ENCODE data around the gene ATP11A.

DNA sequence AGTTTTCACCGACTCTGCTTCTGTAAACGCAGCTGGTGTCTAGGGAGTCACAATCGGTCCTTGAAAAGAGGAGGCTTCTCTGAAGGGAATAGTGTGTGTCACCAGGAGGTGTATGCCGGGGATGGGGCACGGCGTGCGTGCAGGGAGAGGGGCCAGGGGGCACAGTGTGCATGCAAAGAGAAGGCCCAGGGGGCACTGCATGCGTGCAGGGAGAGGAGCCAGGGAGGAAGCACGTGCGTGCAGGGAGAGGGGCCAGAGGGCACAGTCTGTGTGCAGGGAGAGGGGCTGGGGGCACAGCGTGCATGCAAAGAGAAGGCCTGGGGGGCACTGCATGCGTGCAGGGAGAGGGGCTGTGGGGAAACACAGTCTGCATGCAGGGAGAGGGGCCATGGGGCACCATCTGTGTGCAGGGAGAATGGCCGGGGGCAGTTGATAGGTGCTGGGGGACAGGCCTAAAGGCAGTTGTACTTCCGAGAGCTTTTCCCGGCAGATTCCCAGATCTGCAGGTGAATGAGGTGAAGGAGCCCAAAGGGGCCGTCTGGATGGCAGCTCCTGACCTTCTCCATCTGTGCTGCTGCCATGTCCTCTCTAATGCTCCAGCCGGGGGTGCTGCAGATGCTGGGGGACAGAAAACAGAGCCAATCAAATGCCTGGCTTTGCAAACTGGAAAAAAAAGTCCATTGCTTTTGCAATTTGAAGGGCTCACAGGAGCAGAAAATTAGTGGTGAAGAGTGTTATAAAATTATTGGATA lies 36.4 kb downstream of the ATP11A start:
- TF ChIP-seq ZBED1 (IDR thresholded peaks at IDR 0.05) = no peak
- TF ChIP-seq LEF1 (IDR thresholded peaks at IDR 0.05) = no peak
- no peak for TF ChIP-seq CREM (IDR thresholded peaks at IDR 0.05; ENCODE audit: low read depth)
- TF ChIP-seq, protein P1, sequence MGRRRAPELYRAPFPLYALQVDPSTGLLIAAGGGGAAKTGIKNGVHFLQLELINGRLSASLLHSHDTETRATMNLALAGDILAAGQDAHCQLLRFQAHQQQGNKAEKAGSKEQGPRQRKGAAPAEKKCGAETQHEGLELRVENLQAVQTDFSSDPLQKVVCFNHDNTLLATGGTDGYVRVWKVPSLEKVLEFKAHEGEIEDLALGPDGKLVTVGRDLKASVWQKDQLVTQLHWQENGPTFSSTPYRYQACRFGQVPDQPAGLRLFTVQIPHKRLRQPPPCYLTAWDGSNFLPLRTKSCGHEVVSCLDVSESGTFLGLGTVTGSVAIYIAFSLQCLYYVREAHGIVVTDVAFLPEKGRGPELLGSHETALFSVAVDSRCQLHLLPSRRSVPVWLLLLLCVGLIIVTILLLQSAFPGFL (CRISPR knock-in tag; IDR thresholded peaks at IDR 0.05) = no peak
- TF ChIP-seq ZNF407 (IDR thresholded peaks at IDR 0.05; ENCODE audit: low read depth) = no peak
- TF ChIP-seq, protein P2, sequence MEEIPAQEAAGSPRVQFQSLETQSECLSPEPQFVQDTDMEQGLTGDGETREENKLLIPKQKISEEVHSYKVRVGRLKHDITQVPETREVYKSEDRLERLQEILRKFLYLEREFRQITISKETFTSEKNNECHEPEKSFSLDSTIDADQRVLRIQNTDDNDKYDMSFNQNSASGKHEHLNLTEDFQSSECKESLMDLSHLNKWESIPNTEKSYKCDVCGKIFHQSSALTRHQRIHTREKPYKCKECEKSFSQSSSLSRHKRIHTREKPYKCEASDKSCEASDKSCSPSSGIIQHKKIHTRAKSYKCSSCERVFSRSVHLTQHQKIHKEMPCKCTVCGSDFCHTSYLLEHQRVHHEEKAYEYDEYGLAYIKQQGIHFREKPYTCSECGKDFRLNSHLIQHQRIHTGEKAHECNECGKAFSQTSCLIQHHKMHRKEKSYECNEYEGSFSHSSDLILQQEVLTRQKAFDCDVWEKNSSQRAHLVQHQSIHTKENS (CRISPR knock-in tag; IDR thresholded peaks at IDR 0.05) = no peak
- no peak for TF ChIP-seq TAF1 (IDR thresholded peaks at IDR 0.05; ENCODE audit: control insufficient read depth, extremely low read depth, insufficient read depth, low read length, severe bottlenecking)
- TF ChIP-seq SP1 (CRISPR knock-in tag; IDR thresholded peaks at IDR 0.05) = no peak
- no peak for TF ChIP-seq MED1 (CRISPR knock-in tag; IDR thresholded peaks at IDR 0.05; ENCODE audit: borderline replicate concordance)
- no peak for TF ChIP-seq USF2 (CRISPR knock-in tag; IDR thresholded peaks at IDR 0.05)
- TF ChIP-seq DPF2 (IDR thresholded peaks at IDR 0.05) = no peak
- TF ChIP-seq, protein P3, sequence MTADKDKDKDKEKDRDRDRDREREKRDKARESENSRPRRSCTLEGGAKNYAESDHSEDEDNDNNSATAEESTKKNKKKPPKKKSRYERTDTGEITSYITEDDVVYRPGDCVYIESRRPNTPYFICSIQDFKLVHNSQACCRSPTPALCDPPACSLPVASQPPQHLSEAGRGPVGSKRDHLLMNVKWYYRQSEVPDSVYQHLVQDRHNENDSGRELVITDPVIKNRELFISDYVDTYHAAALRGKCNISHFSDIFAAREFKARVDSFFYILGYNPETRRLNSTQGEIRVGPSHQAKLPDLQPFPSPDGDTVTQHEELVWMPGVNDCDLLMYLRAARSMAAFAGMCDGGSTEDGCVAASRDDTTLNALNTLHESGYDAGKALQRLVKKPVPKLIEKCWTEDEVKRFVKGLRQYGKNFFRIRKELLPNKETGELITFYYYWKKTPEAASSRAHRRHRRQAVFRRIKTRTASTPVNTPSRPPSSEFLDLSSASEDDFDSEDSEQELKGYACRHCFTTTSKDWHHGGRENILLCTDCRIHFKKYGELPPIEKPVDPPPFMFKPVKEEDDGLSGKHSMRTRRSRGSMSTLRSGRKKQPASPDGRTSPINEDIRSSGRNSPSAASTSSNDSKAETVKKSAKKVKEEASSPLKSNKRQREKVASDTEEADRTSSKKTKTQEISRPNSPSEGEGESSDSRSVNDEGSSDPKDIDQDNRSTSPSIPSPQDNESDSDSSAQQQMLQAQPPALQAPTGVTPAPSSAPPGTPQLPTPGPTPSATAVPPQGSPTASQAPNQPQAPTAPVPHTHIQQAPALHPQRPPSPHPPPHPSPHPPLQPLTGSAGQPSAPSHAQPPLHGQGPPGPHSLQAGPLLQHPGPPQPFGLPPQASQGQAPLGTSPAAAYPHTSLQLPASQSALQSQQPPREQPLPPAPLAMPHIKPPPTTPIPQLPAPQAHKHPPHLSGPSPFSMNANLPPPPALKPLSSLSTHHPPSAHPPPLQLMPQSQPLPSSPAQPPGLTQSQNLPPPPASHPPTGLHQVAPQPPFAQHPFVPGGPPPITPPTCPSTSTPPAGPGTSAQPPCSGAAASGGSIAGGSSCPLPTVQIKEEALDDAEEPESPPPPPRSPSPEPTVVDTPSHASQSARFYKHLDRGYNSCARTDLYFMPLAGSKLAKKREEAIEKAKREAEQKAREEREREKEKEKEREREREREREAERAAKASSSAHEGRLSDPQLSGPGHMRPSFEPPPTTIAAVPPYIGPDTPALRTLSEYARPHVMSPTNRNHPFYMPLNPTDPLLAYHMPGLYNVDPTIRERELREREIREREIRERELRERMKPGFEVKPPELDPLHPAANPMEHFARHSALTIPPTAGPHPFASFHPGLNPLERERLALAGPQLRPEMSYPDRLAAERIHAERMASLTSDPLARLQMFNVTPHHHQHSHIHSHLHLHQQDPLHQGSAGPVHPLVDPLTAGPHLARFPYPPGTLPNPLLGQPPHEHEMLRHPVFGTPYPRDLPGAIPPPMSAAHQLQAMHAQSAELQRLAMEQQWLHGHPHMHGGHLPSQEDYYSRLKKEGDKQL (CRISPR knock-in tag; IDR thresholded peaks at IDR 0.05; ENCODE audit: borderline replicate concordance) = no peak
- no peak for TF ChIP-seq DDX20 (tag; IDR thresholded peaks at IDR 0.05; ENCODE audit: low read depth)
- no peak for TF ChIP-seq ZNF140 (CRISPR knock-in tag; IDR thresholded peaks at IDR 0.05)
